Measurements from ENCODE around the gene SGMS1. TPM values are rescaled to one million over a fixed set of nuclear protein-coding genes. Genes with fewer than 3 reads are reported as not detected.

The SGMS1 gene
- total RNA-seq, 1 experiment from 2014 or later, result 20.4 TPM

GRCh38 chr10:50566150-50566549, 57.6 kb downstream of the SGMS1 start:
- Mint-ChIP-seq H3K27ac (no peak overlapping the region), H3K4me1 (peaks cover 53 to 72% of the 10 kb centered on the region in 2 experiments), H3K9me3 (no peaks in the 10 kb centered on the region; a peak in 1 of 5 replicates), H3K36me3 (ENCODE audit: insufficient read depth in 1 of 3, low read depth in 3 of 3) (peaks cover 0 to 2% (median 0%) of the 10 kb centered on the region in 3 experiments; a peak in 2 of 7 replicates), H3K27me3 (ENCODE audit: low read depth) (no peaks in the 10 kb centered on the region), H3K4me3 (no peak overlapping the region)
- H3K9ac ChIP-seq (ENCODE audit: extremely low read depth, insufficient read length, low read length), result no peak overlapping the region
- no peak overlapping the region for H3K23ac ChIP-seq (ENCODE audit: insufficient read length, low read depth, low read length)
- H4K5ac ChIP-seq (ENCODE audit: insufficient read length, low read depth, low read length), result no peak overlapping the region
- H4K8ac ChIP-seq (replicated peaks; ENCODE audit: insufficient read length, low read depth, low read length), result no peak overlapping the region
- no peak overlapping the region for H2BK5ac ChIP-seq (ENCODE audit: insufficient read length, low read length)
- no peak overlapping the region for H3K27ac ChIP-seq (ENCODE audit: insufficient read length, low read depth, low read length)
- no peak overlapping the region for H3K14ac ChIP-seq (ENCODE audit: insufficient read depth, low read length)
- no peak for TF ChIP-seq CTCF (conservative IDR thresholded peaks at IDR 0.05)
- no peak for DNase-seq
- H3K79me1 ChIP-seq (ENCODE audit: insufficient read depth, low read depth, low read length, poor library complexity, severe bottlenecking), result peaks cover 6% of the 10 kb centered on the region
- no peak overlapping the region for H3K56ac ChIP-seq (ENCODE audit: insufficient read length, low read depth, low read length)
- H3K9me3 ChIP-seq (ENCODE audit: control insufficient read depth, low read depth, low read length), result no peaks in the 10 kb centered on the region
- no peak overlapping the region for H2BK15ac ChIP-seq (ENCODE audit: low read depth, low read length)
- no peak overlapping the region for H3K4me2 ChIP-seq (ENCODE audit: insufficient read depth, insufficient read length, low read length)
- no peak overlapping the region for H3K4ac ChIP-seq (ENCODE audit: low read depth, low read length)
- H2BK120ac ChIP-seq (ENCODE audit: low read depth, low read length, poor library complexity, severe bottlenecking), result no peak overlapping the region
- H3K18ac ChIP-seq (ENCODE audit: insufficient read length, low read depth, low read length), result no peak overlapping the region
- no peak overlapping the region for H2AK5ac ChIP-seq (ENCODE audit: insufficient read length, low read length)
- no peaks in the 10 kb centered on the region for H3K27me3 ChIP-seq (ENCODE audit: insufficient read depth, low read length)
- H3K23me2 ChIP-seq (ENCODE audit: insufficient read length, low read depth, low read length, poor library complexity, severe bottlenecking), result no peaks in the 10 kb centered on the region
- no peak overlapping the region for H4K91ac ChIP-seq (ENCODE audit: insufficient read length, low read depth, low read length)
- no peak overlapping the region for H2AFZ ChIP-seq (ENCODE audit: low read length)
- no CpG with 5 or more reads among the region's 1 CpG for WGBS (ENCODE audit: extremely low coverage, insufficient read length, low lambda C conversion rate)
- H3K4me1 ChIP-seq (ENCODE audit: insufficient read depth, low read length), result peaks cover 18% of the 10 kb centered on the region; the same call in 1 of the 2 replicates
- no peak overlapping the region for H2BK12ac ChIP-seq (ENCODE audit: insufficient read length, low read depth, low read length)
- no peak overlapping the region for H3T11ph ChIP-seq (ENCODE audit: low read length)
- H3K79me2 ChIP-seq (ENCODE audit: insufficient read depth, low read length), result peaks cover 4% of the 10 kb centered on the region; the same call in 1 of the 2 replicates
- H2BK20ac ChIP-seq (ENCODE audit: low read depth, low read length, poor library complexity, severe bottlenecking), result no peak overlapping the region
- H4K20me1 ChIP-seq (ENCODE audit: control insufficient read depth, insufficient read depth, insufficient read length), result peaks cover 2% of the 10 kb centered on the region
